Panc1 (cell line): ENCODE data around the gene ORC3. TPM values are rescaled to one million over a fixed set of nuclear protein-coding genes. Genes with fewer than 3 reads are reported as not detected.

Experiments used
- ATAC-seq: fragments of 200-7000 bp; cut with Tn5 transposase; 2 replicates; pipeline ENCODE4 v1.9.1; 2020; ENCODE audit warnings: mild to moderate bottlenecking, moderate library complexity
- BruUV-seq: library from RNA; stranded (reverse); fragments of 400-500 nt; replicated peaks from 2 replicates; lab custom pipeline; 2021; lab: Mats Ljungman, UMichigan
- CTCF ChIA-PET: fragments of 300-600 bp; sonication (Branson Sonifier 250); formaldehyde crosslinking; loops from one replicate; lab custom pipeline; 2022; ENCODE audit warnings: antibody characterized with exemption; lab: Charles Lee
- POLR2A ChIA-PET: fragments of 300-600 bp; sonication (Branson Sonifier 250); formaldehyde crosslinking; loops from one replicate; lab custom pipeline; 2022; ENCODE audit warnings: antibody characterized with exemption; lab: Charles Lee
- DNase-seq: peaks from one replicate; pipeline ENCODE4 v3.0.0-alpha.2; 2010; ENCODE audit warnings: low read depth, low spot score
- H3K27ac ChIP-seq: 2 replicates; pipeline ENCODE4 v1.5.1; 2011; ENCODE audit warnings: mild to moderate bottlenecking, low read length, inconsistent platforms
- H3K27me3 ChIP-seq: fragments of 200-500 bp; sonication (Bioruptor generic); 2 replicates; pipeline ENCODE4 v1.6.0; 2014; ENCODE audit warnings: low read length, inconsistent platforms; ENCODE audit not compliant: control insufficient read depth, insufficient read depth
- H3K36me3 ChIP-seq: fragments of 200-500 bp; sonication (Bioruptor generic); 2 replicates; pipeline ENCODE4 v1.5.1; 2014; ENCODE audit warnings: inconsistent platforms, mild to moderate bottlenecking, low read length, moderate library complexity; ENCODE audit not compliant: control insufficient read depth, insufficient read depth
- H3K4me1 ChIP-seq: 2 replicates; pipeline ENCODE4 v1.5.1; 2011; ENCODE audit warnings: inconsistent platforms, mild to moderate bottlenecking, low read length, moderate library complexity; ENCODE audit not compliant: control insufficient read depth, insufficient read depth
- H3K4me3 ChIP-seq, 2 experiments: 2 replicates each; pipeline ENCODE4 v1.5.1; 2011 to 2012; ENCODE audit warnings: low read depth in 2 of 2, low read length in 2 of 2, mild to moderate bottlenecking in 2 of 2, inconsistent platforms in 1 of 2, moderate library complexity in 1 of 2
- H3K9me3 ChIP-seq: fragments of 200-500 bp; sonication (Bioruptor generic); 2 replicates; pipeline ENCODE4 v1.5.1; 2014; ENCODE audit warnings: low read depth, mild to moderate bottlenecking, inconsistent platforms, low read length, moderate library complexity; ENCODE audit not compliant: control insufficient read depth, insufficient read depth
- CTCF ChIP-seq: fragments of 450-650 bp; IDR thresholded peaks from 2 replicates; pipeline ENCODE4 v1.5.1; 2017; ENCODE audit warnings: mild to moderate bottlenecking
- POLR2AphosphoS5 ChIP-seq: IDR thresholded peaks from 2 replicates; pipeline ENCODE4 v1.6.1; 2012; ENCODE audit warnings: mild to moderate bottlenecking, low read depth, low read length, moderate library complexity
- REST ChIP-seq, 2 experiments: IDR thresholded peaks; 2 replicates each; pipeline ENCODE4 v1.6.1; 2011 to 2012; ENCODE audit warnings: low read depth in 2 of 2, control low read depth in 1 of 2, low read length in 1 of 2, mild to moderate bottlenecking in 1 of 2, moderate library complexity in 1 of 2; ENCODE audit not compliant: insufficient read depth in 1 of 2
- SIN3A ChIP-seq: IDR thresholded peaks from 2 replicates; pipeline ENCODE4 v1.6.1; 2012; ENCODE audit warnings: low read depth, mild to moderate bottlenecking, low read length, moderate library complexity, borderline replicate concordance; ENCODE audit not compliant: insufficient read depth
- TCF7L2 ChIP-seq: IDR thresholded peaks from 2 replicates; pipeline ENCODE4 v1.6.1; 2011; ENCODE audit warnings: mild to moderate bottlenecking, low read depth, low read length, inconsistent platforms
- in situ Hi-C: cut with HindIII; loops from 2 replicates; pipeline ENCODE4 v1.10.0; 2016; ENCODE audit warnings: low sequenced_read_pairs, low pct_unique_long_range_greater_than_20kb
- intact Hi-C: fragments of 100-400 bp; cut with micrococcal nuclease; formaldehyde crosslinking; loops from one replicate; pipeline ENCODE4 v1.10.0; 2022; ENCODE audit not compliant: unreplicated experiment
- total RNA-seq: library from RNA; stranded (reverse); gene quantifications from one replicate; pipeline ENCODE4 v1.2.1, GENCODE V29; 2021; ENCODE audit not compliant: unreplicated experiment

ORC3 gene
- total RNA-seq, 1 experiment from 2014 or later: 36.9 TPM

GRCh38 chr6:87618531-87618930, 28.6 kb downstream of the ORC3 start:
- TF ChIP-seq REST (IDR thresholded peaks at IDR 0.05; ENCODE audit: insufficient read depth in 1 of 2, low read depth in 2 of 2, low read length in 1 of 2) (no peak), SIN3A (no peak), TCF7L2 (no peak), POLR2AphosphoS5 (no peak), CTCF (no peak)
- intact Hi-C loops: no loop called here
- POLR2A ChIA-PET: no interaction called here
- Histone ChIP-seq H3K27me3 (no peaks in the 10 kb centered on the region), H3K4me3 (no peak overlapping the region), H3K4me1 (no peaks in the 10 kb centered on the region), H3K36me3 (peaks cover 6% of the 10 kb centered on the region; the same call in 1 of the 2 replicates), H3K9me3 (no peaks in the 10 kb centered on the region), H3K27ac (no peak overlapping the region)
- in situ Hi-C loops: no loop called here
- TSS peak; percentile 39 for BruUV-seq
- CTCF ChIA-PET: interaction anchor here (0.5 kb wide), 1 partner anchor 226 kb away, joined by 3 read pairs; no protein-coding TSS in a partner anchor
- ATAC-seq: no peak
- no peak for DNase-seq

- no peaks in the 10 kb centered on the region for H3K4me1 ChIP-seq
- ChIA-PET CTCF (no interaction called here), POLR2A (no interaction called here)
- intact Hi-C loops: no loop called here
- no peak for DNase-seq
- no TSS peak for BruUV-seq
- H3K4me3 ChIP-seq: no peak overlapping the region
- TF ChIP-seq TCF7L2 (no peak), POLR2AphosphoS5 (no peak), SIN3A (no peak), CTCF (no peak), REST (IDR thresholded peaks at IDR 0.05; ENCODE audit: insufficient read depth in 1 of 2, low read depth in 2 of 2, low read length in 1 of 2) (no peak)
- H3K36me3 ChIP-seq: peaks cover 6% of the 10 kb centered on the region; the same call in 1 of the 2 replicates
- H3K27ac ChIP-seq: no peak overlapping the region
- no peaks in the 10 kb centered on the region for H3K27me3 ChIP-seq
- ATAC-seq: no peak
- in situ Hi-C loops: no loop called here
- H3K9me3 ChIP-seq: no peaks in the 10 kb centered on the region
These were observed 33.3 kb downstream of the ORC3 start for GRCh38 chr6:87623248-87623647.
